Stimulated activated naive CD8-positive, alpha-beta T cell treated with anti-CD3 and anti-CD28 coated beads, Interleukin-15, Interleukin-2, amounts not matched to agents 100 ng/mL and 50 ng/mL, for 24 hours (primary cell): ENCODE measurements around the gene ZCWPW1.
"Not testable (repeated sequence)": the region's sequence is repeated elsewhere in the genome, so short reads cannot be mapped to it uniquely, and the experiment has no call there.

Experiments used
- H3K27ac Mint-ChIP-seq: one replicate; pipeline ENCODE4 v1.8.0; 2021; ENCODE audit warnings: mild to moderate bottlenecking, mixed read lengths
- H3K27me3 Mint-ChIP-seq: one replicate; pipeline ENCODE4 v1.8.0; 2021; ENCODE audit warnings: mixed read lengths
- H3K36me3 Mint-ChIP-seq: one replicate; pipeline ENCODE4 v1.8.0; 2021; ENCODE audit warnings: low read depth, mixed read lengths
- H3K4me1 Mint-ChIP-seq: one replicate; pipeline ENCODE4 v1.8.0; 2021; ENCODE audit warnings: low read depth, mixed read lengths
- H3K4me3 Mint-ChIP-seq: one replicate; pipeline ENCODE4 v1.8.0; 2021; ENCODE audit warnings: mild to moderate bottlenecking, mixed read lengths
- H3K9me3 Mint-ChIP-seq: one replicate; pipeline ENCODE4 v1.8.0; 2021; ENCODE audit warnings: mixed read lengths

ZCWPW1 gene

DNA sequence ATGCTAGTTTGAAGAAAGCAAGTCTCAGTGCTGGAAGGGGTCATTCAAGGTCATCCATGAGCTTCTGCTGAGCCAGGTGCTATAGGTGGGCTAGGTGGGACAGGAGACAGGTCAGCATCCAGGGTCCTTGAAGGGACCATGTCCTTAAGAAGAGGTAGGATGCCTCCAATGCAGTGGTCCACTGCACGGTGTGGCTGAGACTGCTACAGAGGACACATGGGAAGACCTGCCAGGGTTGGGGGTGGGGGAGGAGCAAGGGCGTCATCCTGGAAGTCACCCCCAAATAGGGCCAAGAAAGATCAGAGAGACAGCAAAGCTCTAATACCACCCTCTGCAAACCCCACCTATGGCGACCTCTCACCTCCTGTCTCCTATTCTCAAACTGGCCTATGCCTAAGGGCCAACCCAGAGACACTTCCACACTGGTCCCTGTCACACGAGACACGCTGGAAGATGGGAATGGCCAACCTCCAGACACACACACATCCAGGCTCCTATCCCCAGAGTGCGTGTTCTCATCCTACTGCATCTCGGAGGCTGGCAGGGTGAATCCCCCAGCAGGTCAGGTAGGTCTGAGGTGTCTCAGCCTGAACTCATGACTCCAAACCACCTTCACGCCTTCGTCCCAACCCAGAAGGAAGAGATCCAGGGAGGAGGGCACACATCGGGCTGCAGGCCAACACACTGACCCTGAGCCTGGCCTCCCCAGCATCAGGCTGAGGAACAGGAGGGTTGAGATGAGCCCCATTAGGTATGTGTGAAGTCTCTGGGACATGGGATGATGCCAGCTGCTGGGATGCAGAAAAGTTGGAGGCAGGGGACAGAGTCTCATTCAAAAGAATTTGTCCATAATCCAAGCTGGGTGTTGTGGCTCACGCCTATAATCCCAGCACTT lies 13.4 kb upstream of the ZCWPW1 start:
- Mint-ChIP-seq H3K27ac (no peak overlapping the region), H3K27me3 (no peaks in the 10 kb centered on the region), H3K4me3 (no peak overlapping the region), H3K9me3 (no peaks in the 10 kb centered on the region), H3K36me3 (no peaks in the 10 kb centered on the region), H3K4me1 (peaks cover 10% of the 10 kb centered on the region)

- not testable (repeated sequence) for H3K9me3 Mint-ChIP-seq, H3K27me3 Mint-ChIP-seq, H3K4me3 Mint-ChIP-seq, H3K27ac Mint-ChIP-seq
- Mint-ChIP-seq H3K4me1 (peaks cover 13% of the 10 kb centered on the region), H3K36me3 (peaks cover 16% of the 10 kb centered on the region)
Observed at GRCh38 chr7:100439244-100439643, 10.7 kb upstream of the ZCWPW1 start.

DNA sequence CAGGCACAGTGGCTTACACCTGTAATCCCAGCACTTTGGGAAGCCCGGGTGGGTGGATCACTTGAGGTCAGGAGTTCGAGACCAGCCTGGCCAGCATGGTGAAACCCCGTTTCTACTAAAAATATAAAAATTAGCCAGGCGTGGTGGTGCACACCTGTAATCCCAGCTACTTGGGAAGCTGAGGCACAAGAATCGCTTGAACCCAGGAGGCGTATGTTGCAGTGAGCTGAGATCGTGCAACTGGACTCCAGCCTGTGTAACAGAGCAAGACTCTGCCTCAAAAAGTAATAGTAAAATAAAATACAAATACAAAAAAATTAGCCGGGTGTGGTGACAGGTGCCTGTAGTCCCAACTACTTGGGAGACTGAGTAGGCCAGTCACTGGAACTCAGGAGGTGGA lies 10.2 kb upstream of the ZCWPW1 start:
- peaks cover 16% of the 10 kb centered on the region for H3K4me1 Mint-ChIP-seq
- H3K9me3 Mint-ChIP-seq, H3K4me3 Mint-ChIP-seq, H3K27ac Mint-ChIP-seq, H3K27me3 Mint-ChIP-seq: not testable (repeated sequence)
- peaks cover 21% of the 10 kb centered on the region for H3K36me3 Mint-ChIP-seq

DNA sequence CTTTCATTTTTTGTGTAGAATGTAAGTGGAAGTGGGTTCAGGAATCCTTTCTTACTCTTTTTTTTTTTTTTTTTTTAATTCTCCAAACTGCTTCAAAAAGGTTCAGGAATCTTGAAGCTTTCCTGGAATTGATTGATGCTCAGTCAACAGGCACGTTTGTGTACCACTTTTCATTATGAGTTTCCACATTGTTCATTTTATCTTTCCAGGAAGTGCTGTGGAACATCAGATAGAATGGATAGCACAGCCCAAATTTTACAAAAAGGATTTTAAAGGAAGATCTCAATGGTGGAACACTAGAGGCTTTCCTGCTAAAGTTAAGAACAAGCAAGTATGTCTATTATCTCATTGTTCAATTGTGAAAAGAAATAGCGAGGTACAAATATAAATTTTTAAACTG lies 9.7 kb upstream of the ZCWPW1 start:
- H3K27me3 Mint-ChIP-seq, result no peaks in the 10 kb centered on the region
- H3K27ac Mint-ChIP-seq, result no peak overlapping the region
- no peak overlapping the region for H3K4me3 Mint-ChIP-seq
- peaks cover 22% of the 10 kb centered on the region for H3K4me1 Mint-ChIP-seq
- no peaks in the 10 kb centered on the region for H3K9me3 Mint-ChIP-seq
- H3K36me3 Mint-ChIP-seq, result peaks cover 27% of the 10 kb centered on the region

DNA sequence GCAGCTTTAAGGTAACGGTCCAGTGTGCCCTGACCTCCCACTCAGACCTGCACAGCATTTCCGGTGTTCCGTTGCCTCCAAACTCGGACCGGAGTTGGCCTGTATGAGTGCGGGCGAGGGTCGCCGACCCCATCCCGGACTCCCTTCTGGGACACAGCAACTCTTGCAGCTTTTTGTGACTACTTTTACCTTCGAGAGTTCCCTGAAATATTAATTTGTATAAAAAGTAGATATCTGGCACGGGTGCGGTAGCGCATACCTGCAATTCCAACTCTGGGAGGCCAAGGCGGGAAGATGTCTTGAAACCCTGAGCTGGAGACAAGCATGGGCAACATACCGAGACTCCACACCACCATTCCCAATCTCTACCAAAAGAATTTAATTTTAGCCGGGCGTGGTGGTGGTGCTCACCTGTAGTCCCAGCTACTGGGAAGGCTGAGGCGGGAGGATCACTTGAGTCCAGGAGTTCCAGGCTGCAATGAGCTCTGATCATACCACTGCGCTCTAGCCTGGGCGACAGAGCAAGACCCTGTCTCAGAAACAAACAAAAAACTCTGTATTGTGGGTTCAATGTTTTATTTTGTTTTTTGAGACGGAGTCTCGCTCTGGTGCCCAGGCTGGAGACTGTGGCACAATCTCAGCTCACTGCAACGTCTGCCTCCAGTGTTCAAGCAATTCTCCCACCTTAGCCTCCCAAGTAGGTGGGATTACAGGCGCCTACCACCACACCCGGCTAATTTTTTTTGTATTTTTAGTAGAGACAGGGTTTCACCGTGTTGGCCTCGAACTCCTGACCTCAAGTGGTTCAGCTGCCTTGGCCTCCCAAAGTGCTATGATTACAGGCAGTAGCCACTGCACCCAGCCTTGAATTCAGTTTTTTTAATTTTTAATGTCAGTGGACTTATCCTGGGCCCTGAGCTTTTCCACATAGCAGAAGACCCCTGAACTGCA lies 8.9 kb upstream of the ZCWPW1 start:
- no peak overlapping the region for H3K27ac Mint-ChIP-seq
- H3K36me3 Mint-ChIP-seq, result peaks cover 34% of the 10 kb centered on the region
- H3K4me3 Mint-ChIP-seq, result peak overlapping the region; percentile 88
- no peaks in the 10 kb centered on the region for H3K27me3 Mint-ChIP-seq
- peaks cover 28% of the 10 kb centered on the region for H3K4me1 Mint-ChIP-seq
- no peaks in the 10 kb centered on the region for H3K9me3 Mint-ChIP-seq

DNA sequence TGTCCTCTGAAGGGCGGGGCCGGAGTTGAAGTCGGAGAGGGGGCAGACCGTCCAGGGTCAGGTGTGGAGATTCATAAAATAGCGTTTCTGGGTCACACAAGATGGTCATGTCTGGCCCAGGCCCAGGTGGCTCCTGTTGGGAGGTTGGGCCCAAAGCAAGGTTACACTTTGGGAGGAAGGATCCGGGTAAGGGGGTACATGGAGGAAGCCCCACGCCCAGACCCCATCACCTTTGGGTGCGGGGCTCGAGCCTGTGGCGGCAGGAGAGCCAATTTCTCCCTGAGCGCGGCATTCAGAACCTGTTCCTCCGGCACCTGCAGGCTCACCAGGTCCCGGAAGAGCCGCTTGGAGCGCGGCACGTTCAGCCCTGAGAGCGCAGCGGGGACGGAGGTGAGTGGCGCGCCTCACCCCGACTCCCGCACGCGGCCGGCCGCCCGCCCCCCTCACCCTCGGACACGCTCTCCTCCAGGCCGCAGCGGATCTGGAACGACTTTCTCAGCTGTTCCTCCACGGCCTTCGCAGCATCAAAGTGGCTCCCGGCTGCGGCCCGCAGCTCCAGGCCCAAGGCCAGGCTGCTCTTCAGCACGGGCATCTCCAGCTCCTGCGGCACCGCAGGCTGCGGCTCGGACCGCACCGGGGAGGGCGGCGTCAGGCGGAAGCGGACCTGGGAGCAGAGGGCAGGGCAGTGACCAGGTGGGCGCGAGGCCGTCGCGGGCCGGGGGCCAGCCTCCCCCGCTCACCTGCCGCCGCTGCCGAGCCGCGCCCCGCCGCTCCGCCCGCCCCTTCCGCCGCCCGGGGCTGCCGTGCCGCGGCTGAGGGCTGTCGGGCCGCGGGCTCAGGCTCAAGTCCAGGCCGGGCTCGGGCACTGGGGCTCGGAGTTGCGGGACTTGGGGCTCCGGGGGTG lies 7.2 kb upstream of the ZCWPW1 start:
- Mint-ChIP-seq H3K36me3 (peaks cover 44% of the 10 kb centered on the region), H3K4me1 (peaks cover 46% of the 10 kb centered on the region), H3K9me3 (no peaks in the 10 kb centered on the region), H3K4me3 (peak overlapping the region; percentile 89), H3K27ac (peak overlapping the region; percentile 93), H3K27me3 (no peaks in the 10 kb centered on the region)

DNA sequence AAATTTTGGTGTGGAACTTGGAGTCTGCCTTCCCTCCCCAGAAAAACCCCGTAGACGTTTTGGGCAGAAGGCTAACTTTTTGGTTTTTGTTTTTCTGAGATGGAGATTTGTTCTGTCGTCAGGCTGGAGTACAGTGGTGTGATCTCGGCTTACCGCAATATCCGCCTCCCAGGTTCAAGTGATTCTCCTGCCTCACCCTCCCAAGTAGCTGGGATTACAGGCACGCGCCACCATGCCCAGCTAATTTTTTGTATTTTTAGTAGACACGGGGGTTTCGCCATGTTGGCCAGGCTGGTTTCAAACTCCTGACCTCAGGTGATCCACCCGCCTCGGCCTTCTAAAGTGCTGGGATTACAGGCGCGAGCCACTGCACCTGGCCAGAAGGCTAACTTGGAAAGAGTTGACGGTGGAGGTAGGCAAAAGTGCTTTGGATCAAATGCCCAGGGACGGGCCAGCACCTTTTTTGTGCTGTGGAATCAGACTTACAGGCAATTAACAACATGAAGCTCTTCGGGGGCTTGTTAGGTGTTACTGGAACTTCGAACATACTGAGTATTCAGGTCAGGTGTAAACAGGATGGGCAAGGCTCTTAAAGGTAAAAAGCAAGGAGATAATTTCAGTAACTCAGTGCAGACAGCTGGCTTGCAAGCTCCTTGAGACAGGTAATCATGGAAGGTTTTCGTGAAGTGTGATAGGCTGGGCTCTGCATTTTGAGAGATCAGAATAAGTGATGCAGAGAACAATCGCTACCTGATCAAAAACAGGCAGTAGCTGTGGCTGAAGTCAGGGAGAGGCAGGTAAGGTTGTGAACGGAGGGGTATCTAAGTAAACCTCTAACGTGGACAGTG lies 6.0 kb upstream of the ZCWPW1 start:
- Mint-ChIP-seq H3K27ac (peak overlapping the region; percentile 87), H3K9me3 (no peaks in the 10 kb centered on the region), H3K4me1 (peaks cover 50% of the 10 kb centered on the region), H3K4me3 (peak overlapping the region; percentile 89), H3K36me3 (peaks cover 47% of the 10 kb centered on the region), H3K27me3 (peaks cover under 1% of the 10 kb centered on the region)

GRCh38 chr7:100433592-100434296 lies 5.2 kb upstream of the ZCWPW1 start:
- Mint-ChIP-seq H3K27me3 (peaks cover 4% of the 10 kb centered on the region), H3K4me3 (peak overlapping the region; percentile 89), H3K27ac (peak overlapping the region; percentile 87), H3K9me3 (no peaks in the 10 kb centered on the region), H3K4me1 (peaks cover 56% of the 10 kb centered on the region), H3K36me3 (peaks cover 51% of the 10 kb centered on the region)

DNA sequence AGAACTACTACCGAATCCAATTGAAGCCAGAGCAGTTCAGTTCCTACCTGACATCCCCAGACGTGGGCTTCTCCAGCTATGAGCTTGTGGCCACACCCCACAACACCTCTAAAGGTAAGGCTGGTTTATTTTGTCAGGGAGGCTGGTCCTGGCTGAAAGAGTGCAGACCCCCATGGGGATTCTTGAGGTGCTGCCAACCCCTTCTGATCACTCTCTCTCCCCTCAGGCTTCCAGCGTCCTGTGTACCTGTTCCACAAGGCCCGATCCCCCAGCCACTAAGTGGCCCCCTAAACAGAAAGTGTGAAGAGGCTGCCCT lies 4.7 kb upstream of the ZCWPW1 start:
- Mint-ChIP-seq H3K27ac (peak overlapping the region; percentile 87), H3K9me3 (no peaks in the 10 kb centered on the region), H3K27me3 (peaks cover 4% of the 10 kb centered on the region), H3K4me1 (peaks cover 61% of the 10 kb centered on the region), H3K4me3 (no peak overlapping the region), H3K36me3 (peaks cover 51% of the 10 kb centered on the region)

- peaks cover 51% of the 10 kb centered on the region for H3K36me3 Mint-ChIP-seq
- H3K4me1 Mint-ChIP-seq, result peaks cover 66% of the 10 kb centered on the region
- H3K9me3 Mint-ChIP-seq, result no peaks in the 10 kb centered on the region
- H3K27ac Mint-ChIP-seq, result peak overlapping the region; percentile 87
- peaks cover 4% of the 10 kb centered on the region for H3K27me3 Mint-ChIP-seq
- H3K4me3 Mint-ChIP-seq, result peak overlapping the region; percentile 89
Observed at GRCh38 chr7:100432621-100433275, 4.2 kb upstream of the ZCWPW1 start.

- peaks cover 4% of the 10 kb centered on the region for H3K27me3 Mint-ChIP-seq
Observed at GRCh38 chr7:100432053-100432452, 3.5 kb upstream of the ZCWPW1 start.

DNA sequence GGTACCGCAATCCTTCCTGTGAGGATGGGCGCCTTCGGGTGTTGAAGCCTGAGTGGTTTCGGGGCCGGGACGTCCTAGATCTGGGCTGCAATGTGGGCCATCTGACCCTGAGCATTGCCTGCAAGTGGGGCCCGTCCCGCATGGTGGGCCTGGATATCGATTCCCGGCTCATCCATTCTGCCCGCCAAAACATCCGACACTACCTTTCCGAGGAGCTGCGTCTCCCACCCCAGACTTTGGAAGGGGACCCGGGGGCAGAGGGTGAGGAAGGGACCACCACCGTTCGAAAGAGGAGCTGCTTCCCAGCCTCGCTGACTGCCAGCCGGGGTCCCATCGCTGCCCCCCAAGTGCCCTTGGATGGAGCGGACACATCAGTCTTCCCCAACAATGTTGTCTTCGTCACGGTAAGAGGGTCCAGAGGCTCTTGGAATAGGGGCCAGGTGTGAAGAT lies 2.8 kb upstream of the ZCWPW1 start:
- peaks cover 4% of the 10 kb centered on the region for H3K27me3 Mint-ChIP-seq
- peaks cover 50% of the 10 kb centered on the region for H3K36me3 Mint-ChIP-seq
- peak overlapping the region; percentile 81 for H3K27ac Mint-ChIP-seq
- H3K4me3 Mint-ChIP-seq, result peak overlapping the region; percentile 89
- no peaks in the 10 kb centered on the region for H3K9me3 Mint-ChIP-seq
- H3K4me1 Mint-ChIP-seq, result peaks cover 66% of the 10 kb centered on the region

More at GRCh38 chr7:100432053-100432452, 3.5 kb upstream of the ZCWPW1 start:
- H3K9me3 Mint-ChIP-seq, result no peaks in the 10 kb centered on the region
- H3K4me3 Mint-ChIP-seq, result peak overlapping the region; percentile 89
- peaks cover 66% of the 10 kb centered on the region for H3K4me1 Mint-ChIP-seq
- H3K27ac Mint-ChIP-seq, result peak overlapping the region; percentile 81
- H3K36me3 Mint-ChIP-seq, result peaks cover 51% of the 10 kb centered on the region
